Measurements from ENCODE around the gene GARS1. TPM values are rescaled to one million over a fixed set of nuclear protein-coding genes. Genes with fewer than 3 reads are reported as not detected.

The GARS1 gene
- total and polyA plus RNA-seq, 4 donors = 43.3 to 73.6 (median 67.8) TPM

DNA sequence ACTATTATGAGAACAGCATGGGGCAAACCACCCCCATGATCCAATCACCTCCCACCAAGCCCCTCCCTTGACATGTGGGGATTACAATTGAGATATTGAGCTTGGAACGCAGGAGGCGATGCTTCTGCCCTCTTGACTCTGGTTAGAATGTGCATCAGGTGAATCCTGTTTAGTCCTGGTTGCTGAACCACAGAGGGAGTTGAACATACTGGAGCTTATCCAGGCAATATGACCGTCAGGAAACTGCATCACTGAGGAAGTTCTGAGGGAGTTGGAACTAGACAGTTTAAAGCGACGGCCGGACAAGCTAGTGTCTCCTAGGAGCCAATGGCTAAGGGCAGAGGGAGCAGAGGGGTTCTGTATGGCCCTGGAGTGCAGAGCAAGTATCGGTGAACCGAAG, 31.8 kb upstream of the GARS1 start:
- no peaks in the 10 kb centered on the region for H3K4me1 ChIP-seq (ENCODE audit: control insufficient read depth in 4 of 4, insufficient read depth in 4 of 4, low read length in 3 of 4)
- peak overlapping the region in 1 of 2 donors; percentile 51 for H3K27ac ChIP-seq (ENCODE audit: low read depth in 1 of 2, low read length in 2 of 2)
- H3K27me3 ChIP-seq (ENCODE audit: control insufficient read depth in 4 of 4, insufficient read depth in 4 of 4, low read length in 3 of 4) = no peaks in the 10 kb centered on the region
- peaks cover 2 to 20% (median 14%) of the 10 kb centered on the region in 4 donors for H3K36me3 ChIP-seq (ENCODE audit: control insufficient read depth in 4 of 4, insufficient read depth in 3 of 4, low read depth in 1 of 4, low read length in 3 of 4)
- no peak overlapping the region for H3K9ac ChIP-seq (ENCODE audit: low read depth in 1 of 2, low read length in 2 of 2)
- no peak overlapping the region for H3K4me3 ChIP-seq (ENCODE audit: low read depth in 1 of 3, low read length in 3 of 3)
- 78% methylated on average over 8 of the region's 8 CpGs for WGBS
- no peak for DNase-seq (ENCODE audit: low spot score)
- TF ChIP-seq, protein P1, sequence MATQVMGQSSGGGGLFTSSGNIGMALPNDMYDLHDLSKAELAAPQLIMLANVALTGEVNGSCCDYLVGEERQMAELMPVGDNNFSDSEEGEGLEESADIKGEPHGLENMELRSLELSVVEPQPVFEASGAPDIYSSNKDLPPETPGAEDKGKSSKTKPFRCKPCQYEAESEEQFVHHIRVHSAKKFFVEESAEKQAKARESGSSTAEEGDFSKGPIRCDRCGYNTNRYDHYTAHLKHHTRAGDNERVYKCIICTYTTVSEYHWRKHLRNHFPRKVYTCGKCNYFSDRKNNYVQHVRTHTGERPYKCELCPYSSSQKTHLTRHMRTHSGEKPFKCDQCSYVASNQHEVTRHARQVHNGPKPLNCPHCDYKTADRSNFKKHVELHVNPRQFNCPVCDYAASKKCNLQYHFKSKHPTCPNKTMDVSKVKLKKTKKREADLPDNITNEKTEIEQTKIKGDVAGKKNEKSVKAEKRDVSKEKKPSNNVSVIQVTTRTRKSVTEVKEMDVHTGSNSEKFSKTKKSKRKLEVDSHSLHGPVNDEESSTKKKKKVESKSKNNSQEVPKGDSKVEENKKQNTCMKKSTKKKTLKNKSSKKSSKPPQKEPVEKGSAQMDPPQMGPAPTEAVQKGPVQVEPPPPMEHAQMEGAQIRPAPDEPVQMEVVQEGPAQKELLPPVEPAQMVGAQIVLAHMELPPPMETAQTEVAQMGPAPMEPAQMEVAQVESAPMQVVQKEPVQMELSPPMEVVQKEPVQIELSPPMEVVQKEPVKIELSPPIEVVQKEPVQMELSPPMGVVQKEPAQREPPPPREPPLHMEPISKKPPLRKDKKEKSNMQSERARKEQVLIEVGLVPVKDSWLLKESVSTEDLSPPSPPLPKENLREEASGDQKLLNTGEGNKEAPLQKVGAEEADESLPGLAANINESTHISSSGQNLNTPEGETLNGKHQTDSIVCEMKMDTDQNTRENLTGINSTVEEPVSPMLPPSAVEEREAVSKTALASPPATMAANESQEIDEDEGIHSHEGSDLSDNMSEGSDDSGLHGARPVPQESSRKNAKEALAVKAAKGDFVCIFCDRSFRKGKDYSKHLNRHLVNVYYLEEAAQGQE (IDR thresholded peaks at IDR 0.05) = no peak
- TF ChIP-seq, protein P2, sequence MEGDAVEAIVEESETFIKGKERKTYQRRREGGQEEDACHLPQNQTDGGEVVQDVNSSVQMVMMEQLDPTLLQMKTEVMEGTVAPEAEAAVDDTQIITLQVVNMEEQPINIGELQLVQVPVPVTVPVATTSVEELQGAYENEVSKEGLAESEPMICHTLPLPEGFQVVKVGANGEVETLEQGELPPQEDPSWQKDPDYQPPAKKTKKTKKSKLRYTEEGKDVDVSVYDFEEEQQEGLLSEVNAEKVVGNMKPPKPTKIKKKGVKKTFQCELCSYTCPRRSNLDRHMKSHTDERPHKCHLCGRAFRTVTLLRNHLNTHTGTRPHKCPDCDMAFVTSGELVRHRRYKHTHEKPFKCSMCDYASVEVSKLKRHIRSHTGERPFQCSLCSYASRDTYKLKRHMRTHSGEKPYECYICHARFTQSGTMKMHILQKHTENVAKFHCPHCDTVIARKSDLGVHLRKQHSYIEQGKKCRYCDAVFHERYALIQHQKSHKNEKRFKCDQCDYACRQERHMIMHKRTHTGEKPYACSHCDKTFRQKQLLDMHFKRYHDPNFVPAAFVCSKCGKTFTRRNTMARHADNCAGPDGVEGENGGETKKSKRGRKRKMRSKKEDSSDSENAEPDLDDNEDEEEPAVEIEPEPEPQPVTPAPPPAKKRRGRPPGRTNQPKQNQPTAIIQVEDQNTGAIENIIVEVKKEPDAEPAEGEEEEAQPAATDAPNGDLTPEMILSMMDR (IDR thresholded peaks at IDR 0.05; ENCODE audit: low read depth, low read length, missing input control) = no peak
- no peak for TF ChIP-seq FOXA1 (IDR thresholded peaks at IDR 0.05)
- TF ChIP-seq RAD21 (IDR thresholded peaks at IDR 0.05) = no peak
- no peak for TF ChIP-seq SP1 (IDR thresholded peaks at IDR 0.05)
- TF ChIP-seq YY1 (IDR thresholded peaks at IDR 0.05) = no peak
- TF ChIP-seq HNF4G (IDR thresholded peaks at IDR 0.05) = no peak
- TF ChIP-seq FOXA2 (IDR thresholded peaks at IDR 0.05) = no peak
- H3K9me3 ChIP-seq (ENCODE audit: control insufficient read depth in 4 of 4, low read length in 3 of 4) = no peaks in the 10 kb centered on the region

GRCh38 chr7:30563326-30563942, 31.2 kb upstream of the GARS1 start:
- H3K27me3 ChIP-seq (ENCODE audit: control insufficient read depth in 4 of 4, insufficient read depth in 4 of 4, low read length in 3 of 4) = no peaks in the 10 kb centered on the region
- DNase-seq (ENCODE audit: low spot score) = no peak
- no peak overlapping the region for H3K4me3 ChIP-seq (ENCODE audit: low read depth in 1 of 3, low read length in 3 of 3)
- peak overlapping the region in 1 of 2 donors; percentile 51 for H3K27ac ChIP-seq (ENCODE audit: low read depth in 1 of 2, low read length in 2 of 2)
- H3K9me3 ChIP-seq (ENCODE audit: control insufficient read depth in 4 of 4, low read length in 3 of 4) = no peaks in the 10 kb centered on the region
- H3K4me1 ChIP-seq (ENCODE audit: control insufficient read depth in 4 of 4, insufficient read depth in 4 of 4, low read length in 3 of 4) = no peaks in the 10 kb centered on the region
- no peak overlapping the region for H3K9ac ChIP-seq (ENCODE audit: low read depth in 1 of 2, low read length in 2 of 2)
- peaks cover 2 to 25% (median 16%) of the 10 kb centered on the region in 4 donors for H3K36me3 ChIP-seq (ENCODE audit: control insufficient read depth in 4 of 4, insufficient read depth in 3 of 4, low read depth in 1 of 4, low read length in 3 of 4)
- WGBS = 91% methylated on average over 18 of the region's 18 CpGs
- TF ChIP-seq TAF1 (conservative IDR thresholded peaks at IDR 0.05) (no peak), RXRA (IDR thresholded peaks at IDR 0.05) (no peak), MAX (IDR thresholded peaks at IDR 0.05) (no peak), HNF4A (conservative IDR thresholded peaks at IDR 0.05) (no peak), YY1 (IDR thresholded peaks at IDR 0.05) (no peak), HNF4G (IDR thresholded peaks at IDR 0.05) (no peak), ATF3 (IDR thresholded peaks at IDR 0.05) (no peak), FOXA1 (IDR thresholded peaks at IDR 0.05) (no peak), EGR1 (IDR thresholded peaks at IDR 0.05; ENCODE audit: low read depth in 2 of 2) (no peak), SP1 (IDR thresholded peaks at IDR 0.05) (no peak), NR2F2 (IDR thresholded peaks at IDR 0.05) (no peak), FOXA2 (IDR thresholded peaks at IDR 0.05) (no peak), GABPA (IDR thresholded peaks at IDR 0.05 in 1 of 2, conservative IDR thresholded peaks at IDR 0.05 in 1 of 2) (no peak), JUND (IDR thresholded peaks at IDR 0.05) (no peak)
- TF ChIP-seq, protein P3, sequence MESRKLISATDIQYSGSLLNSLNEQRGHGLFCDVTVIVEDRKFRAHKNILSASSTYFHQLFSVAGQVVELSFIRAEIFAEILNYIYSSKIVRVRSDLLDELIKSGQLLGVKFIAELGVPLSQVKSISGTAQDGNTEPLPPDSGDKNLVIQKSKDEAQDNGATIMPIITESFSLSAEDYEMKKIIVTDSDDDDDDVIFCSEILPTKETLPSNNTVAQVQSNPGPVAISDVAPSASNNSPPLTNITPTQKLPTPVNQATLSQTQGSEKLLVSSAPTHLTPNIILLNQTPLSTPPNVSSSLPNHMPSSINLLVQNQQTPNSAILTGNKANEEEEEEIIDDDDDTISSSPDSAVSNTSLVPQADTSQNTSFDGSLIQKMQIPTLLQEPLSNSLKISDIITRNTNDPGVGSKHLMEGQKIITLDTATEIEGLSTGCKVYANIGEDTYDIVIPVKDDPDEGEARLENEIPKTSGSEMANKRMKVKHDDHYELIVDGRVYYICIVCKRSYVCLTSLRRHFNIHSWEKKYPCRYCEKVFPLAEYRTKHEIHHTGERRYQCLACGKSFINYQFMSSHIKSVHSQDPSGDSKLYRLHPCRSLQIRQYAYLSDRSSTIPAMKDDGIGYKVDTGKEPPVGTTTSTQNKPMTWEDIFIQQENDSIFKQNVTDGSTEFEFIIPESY (IDR thresholded peaks at IDR 0.05) = no peak
- TF ChIP-seq, protein P1 (IDR thresholded peaks at IDR 0.05) = no peak
- TF ChIP-seq, protein P2 (IDR thresholded peaks at IDR 0.05; ENCODE audit: low read depth, low read length, missing input control) = no peak
